NCI-H524 treated with DMSO at 0.1 percent for 48 hours (cell line): ENCODE measurements around the gene PPY.
"Not testable (repeated sequence)": the region's sequence is repeated elsewhere in the genome, so short reads cannot be mapped to it uniquely, and the experiment has no call there.

Experiments
- DNase-seq: peaks from one replicate; lab custom pipeline; 2025; lab: John Stamatoyannopoulos, UW

Gene PPY

DNA sequence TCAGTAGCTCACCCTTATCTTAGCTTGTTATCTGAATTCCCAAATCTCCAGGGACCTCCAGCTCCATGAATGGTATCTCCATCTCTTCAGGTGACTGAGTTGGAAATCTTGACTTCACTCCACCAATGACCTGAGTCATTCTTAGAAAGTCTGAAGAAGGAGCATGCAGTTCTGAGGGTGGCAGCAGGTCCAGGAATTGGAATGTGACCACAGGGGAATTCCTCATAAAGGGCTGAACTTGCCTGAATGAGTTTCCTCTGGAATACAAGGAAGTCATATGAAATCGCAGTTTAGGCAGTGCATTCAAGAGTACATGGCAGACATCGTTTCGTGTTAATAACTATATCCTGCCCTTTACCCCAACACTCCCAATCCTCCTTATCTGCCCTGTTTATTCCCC lies 24.0 kb upstream of the PPY start:
- DNase-seq: no peak

GRCh38 chr17:43962479-43962878 lies 20.2 kb upstream of the PPY start:
- DNase-seq: no peak

DNA sequence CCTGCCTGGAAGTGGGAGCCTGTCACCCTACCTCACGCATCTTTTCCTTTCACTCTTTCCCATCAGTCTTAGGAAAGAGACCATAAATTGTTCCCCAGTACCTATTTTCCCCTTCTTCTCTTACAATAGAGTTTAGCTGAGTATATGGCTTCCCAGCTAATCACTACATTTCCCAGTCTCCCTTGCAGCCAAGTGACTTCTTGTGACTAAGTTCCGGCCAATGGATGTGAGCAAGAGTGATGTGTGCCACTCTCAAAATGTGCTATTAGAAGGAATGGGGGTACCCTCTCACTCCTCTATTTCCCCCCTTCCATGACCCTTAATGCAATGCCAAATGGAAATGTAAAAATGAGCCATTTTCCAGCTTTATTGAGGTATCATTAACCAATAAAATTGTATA lies 19.7 kb upstream of the PPY start:
- no peak for DNase-seq

- not testable (repeated sequence) for DNase-seq
Measured at GRCh38 chr17:43961292-43961691, 19.0 kb upstream of the PPY start.

GRCh38 chr17:43958748-43959352 lies 16.6 kb upstream of the PPY start:
- DNase-seq: no peak

DNA sequence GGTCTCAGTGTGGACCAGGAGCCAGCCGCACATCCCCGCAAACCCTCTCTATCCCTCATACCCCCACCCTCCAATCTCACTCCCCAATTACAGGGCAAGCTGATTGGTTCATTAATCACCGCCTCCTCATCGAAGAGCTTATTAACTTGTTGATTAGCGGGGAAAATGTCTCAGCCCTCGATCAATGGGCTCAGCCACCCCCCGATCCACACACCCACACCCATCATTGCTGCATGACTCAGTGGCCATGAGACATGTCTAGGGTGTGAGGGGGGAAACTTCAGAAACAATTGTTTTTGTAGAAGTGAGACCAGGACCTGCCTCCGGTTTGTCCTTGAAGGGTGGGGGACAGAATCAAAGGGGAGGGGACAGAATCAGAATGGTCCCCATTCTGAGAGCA lies 13.9 kb upstream of the PPY start:
- no peak for DNase-seq

- DNase-seq: no peak
Measured at GRCh38 chr17:43953746-43954145, 11.5 kb upstream of the PPY start, which contains the start of gene PYY. Gene PYY, minus strand, starts transcription at chr17:43953940. Its CDS starts 457 bp downstream, at chr17:43953483.

DNA sequence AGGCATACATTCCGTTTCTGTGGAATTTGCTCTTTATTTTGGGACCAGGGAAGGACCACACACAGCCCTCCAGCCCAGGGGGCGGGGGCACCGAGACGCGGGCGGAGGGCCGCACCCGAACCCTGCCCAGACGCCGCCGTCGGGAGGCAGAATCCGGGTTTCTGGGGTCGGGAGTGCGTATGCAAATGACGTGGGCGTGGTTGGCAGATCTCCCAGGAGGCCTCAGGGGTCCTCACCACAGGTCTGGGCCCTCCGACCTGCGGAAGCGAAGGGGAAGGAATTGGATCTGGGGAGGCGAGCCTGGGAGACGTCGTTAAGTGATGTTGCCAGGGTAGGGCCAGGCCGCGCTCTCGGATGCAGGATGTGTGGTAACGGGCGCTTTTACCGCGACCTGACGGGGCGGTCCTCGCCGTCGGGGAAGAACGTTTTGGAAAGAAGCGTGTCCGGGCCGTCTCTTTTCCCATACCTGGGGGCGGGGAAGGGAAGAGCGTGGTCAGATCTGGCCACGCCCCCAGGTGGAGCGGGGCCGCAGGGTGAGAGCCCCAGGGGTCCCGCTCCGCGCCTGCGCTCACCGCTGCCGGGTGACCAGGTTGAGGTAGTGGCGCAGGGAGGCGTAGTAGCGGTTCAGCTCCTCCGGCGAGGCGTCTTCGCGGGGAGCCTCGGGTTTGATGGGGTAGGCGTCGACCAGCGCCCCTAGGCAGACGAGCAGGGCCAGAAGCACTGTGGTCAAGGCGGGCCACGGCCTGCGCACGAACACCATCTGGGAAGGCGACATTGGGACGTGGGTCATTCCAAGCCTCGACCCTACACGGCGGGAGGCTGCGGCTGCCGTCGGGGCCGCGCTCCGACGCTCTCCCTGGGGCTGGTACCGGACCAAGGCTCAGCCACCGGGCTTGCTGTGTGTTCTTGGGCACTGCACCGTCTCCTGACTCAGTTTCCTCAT lies 10.7 kb upstream of the PPY start:
- no peak for DNase-seq

GRCh38 chr17:43952351-43952723 lies 10.1 kb upstream of the PPY start:
- peak; percentile 64 for DNase-seq

- DNase-seq: no peak
Measured at GRCh38 chr17:43951750-43952149, 9.5 kb upstream of the PPY start.

DNA sequence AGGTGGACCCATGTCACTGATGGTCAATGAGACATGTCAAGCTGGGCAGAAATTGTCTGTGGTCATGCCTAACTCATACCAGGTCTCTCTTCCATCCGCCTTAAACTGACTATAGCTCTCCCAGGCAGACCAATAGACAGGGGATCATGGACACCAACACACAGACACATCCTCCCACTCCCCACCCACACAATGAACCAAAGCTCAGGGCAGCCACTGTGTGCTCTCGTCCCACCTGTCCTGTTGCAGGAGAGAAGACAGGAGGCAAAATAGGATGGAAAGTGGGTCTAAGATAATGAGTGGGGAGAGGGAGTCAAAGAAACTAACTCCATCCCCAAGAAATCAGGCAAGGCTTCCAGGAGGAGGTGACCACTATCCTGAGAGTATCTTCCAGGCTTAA lies 8.3 kb upstream of the PPY start:
- no peak for DNase-seq

DNA sequence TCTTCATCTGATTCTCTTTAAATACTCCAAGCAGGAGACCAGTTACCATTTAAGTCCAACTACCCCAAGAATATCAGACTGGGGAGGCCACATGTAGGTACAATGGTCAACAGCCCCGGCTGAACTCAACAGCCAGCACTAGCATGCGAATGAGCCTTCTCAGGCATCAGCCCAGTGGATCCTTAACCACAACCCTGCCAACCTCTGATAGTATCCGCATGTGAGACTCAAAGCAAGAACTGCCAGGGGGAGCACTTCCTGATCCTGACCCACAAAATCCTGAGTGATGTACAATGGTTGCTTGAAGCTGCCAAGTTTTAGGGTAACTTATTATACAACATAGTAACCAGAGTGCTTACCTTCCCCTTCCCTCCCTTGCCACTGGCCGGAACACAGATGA lies 7.5 kb upstream of the PPY start:
- DNase-seq: no peak

DNA sequence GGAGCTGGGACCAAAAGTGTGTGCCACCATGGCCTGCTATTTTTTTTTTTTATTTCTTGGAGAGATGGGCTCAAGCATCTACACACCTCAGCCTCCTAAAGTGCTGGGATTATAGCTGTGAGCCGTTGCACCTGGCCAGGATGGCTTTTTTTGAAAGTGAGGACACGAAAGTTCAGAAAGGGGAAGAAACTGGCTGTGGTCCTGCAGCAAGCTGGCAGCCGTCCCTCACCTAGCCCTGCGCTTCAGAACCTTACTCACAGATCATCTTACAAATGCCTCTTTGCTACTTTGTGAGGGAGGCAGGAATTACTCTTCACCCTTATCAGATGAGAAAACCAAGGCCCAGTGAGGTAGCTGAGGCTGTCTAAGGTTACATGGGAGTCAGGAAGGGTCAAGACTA lies 4.5 kb upstream of the PPY start:
- DNase-seq: no peak

DNA sequence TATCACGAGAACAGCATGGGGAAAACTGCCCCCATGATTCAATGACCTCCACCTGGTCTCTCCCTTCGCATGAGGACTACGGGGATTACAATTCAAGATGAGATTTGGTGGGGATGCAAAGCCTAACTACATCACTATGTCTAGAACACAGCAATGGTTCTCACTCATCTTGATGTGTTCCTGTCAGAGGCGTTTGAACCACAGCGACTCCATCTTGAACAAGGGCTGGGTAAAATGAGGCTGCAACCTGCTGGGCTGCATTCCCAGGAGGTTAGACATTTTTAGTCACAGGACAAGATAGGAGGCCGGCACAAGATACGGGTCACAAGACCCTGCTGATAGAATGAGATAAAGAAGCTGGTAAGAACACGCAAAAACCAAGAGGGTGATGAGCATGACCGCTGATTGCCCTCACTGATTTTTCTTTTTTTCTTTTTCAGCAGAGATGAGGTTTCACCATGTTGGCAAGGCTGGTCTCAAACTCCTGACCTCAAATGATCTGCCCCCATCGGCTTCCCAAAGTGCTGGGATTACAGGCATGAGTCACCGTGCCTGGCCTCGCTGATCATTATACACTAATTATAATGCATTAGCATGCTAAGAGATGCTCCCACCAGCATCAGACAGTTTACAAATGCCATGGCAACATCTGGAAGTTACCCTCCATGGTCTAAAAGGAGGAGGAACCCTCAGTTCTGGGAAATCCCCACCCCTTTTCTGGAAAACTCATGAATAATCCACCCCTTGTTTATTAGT lies 3.0 kb upstream of the PPY start:
- DNase-seq: no peak

DNA sequence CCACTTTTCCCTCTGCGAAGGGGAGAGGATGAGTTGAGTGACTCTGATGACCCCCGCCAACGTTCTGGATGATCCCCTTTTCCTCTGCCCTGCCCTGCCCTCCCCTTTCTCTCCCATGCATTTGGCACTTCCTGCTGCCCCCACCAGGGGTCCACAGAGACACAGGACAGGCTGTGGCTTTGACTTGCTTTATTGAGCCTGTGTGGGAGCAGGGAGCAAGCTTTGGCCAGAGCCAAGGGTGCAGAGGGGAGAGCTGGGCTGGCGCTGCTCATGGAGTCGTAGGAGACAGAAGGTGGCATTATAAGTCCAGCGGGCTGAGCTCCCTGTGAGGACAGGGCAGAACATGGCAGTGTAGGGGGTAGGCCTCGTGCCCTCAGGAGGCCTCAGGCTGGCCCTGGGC lies 1.6 kb downstream of the PPY start:
- DNase-seq: no peak

GRCh38 chr17:43939886-43940285 lies 2.4 kb downstream of the PPY start:
- DNase-seq: no peak

DNA sequence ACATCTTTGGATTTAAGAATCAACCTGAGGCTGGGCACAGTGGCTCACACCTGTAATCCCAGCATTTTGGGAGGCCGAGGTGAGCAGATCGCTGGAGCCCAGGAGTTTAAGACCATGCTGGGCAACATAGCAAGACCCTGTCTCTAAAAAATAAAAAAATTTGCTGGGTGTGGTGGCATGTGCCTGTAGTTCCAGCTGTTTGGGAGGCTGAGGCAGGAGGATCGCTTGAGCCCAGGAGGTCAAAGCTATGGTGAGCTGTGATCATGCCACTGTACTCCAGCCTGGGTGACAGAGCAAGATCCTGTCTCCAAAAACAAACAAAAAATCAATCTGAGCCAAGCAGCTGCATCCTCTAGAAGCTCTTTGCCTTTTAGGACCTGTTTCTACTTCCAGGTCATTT lies 2.8 kb downstream of the PPY start:
- not testable (repeated sequence) for DNase-seq

- no peak for DNase-seq
Measured at GRCh38 chr17:43938838-43939182, 3.5 kb downstream of the PPY start.

GRCh38 chr17:43936434-43936833 lies 5.8 kb downstream of the PPY start:
- no peak for DNase-seq

DNA sequence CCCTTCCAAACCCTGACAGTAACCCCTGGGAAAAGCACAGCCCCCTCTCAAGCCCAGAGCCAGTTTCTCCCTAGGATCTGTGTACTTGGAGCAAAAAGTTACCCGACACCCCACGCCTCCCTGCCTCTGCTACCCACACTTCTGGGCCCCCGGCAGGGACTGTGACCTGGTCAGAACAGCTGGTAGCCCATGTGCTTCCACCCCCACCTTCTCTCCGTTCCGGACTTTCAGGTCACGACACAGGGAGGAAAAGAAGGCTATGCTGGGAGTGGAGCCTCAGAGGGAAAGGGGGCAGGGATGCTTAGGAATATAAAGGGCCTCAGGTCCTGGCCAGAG lies 6.4 kb downstream of the PPY start:
- DNase-seq: no peak

- DNase-seq: no peak
Measured at GRCh38 chr17:43935204-43935925, 6.9 kb downstream of the PPY start.

- DNase-seq: no peak
Measured at GRCh38 chr17:43932923-43933322, 9.4 kb downstream of the PPY start.
